IPS-11a (cell line): ENCODE data around the gene ZNF138.

Experiments used
- H3K4me3 ChIP-seq: one replicate; pipeline ENCODE4 v1.5.1; 2013; ENCODE audit warnings: low read depth, low read length, control low read depth

The ZNF138 gene

GRCh38 chr7:64874562-64875250 is 80.5 kb downstream of the ZNF138 start:
- H3K4me3 ChIP-seq = no peak overlapping the region

GRCh38 chr7:64875258-64875657 is 81.0 kb downstream of the ZNF138 start:
- no peak overlapping the region for H3K4me3 ChIP-seq

- H3K4me3 ChIP-seq = no peak overlapping the region
These were observed 81.6 kb downstream of the ZNF138 start for GRCh38 chr7:64875658-64876406.

- peak overlapping the region; percentile 33 for H3K4me3 ChIP-seq
These were observed 82.8 kb downstream of the ZNF138 start for GRCh38 chr7:64876792-64877713.

- H3K4me3 ChIP-seq = peak overlapping the region; percentile 33
These were observed 83.7 kb downstream of the ZNF138 start for GRCh38 chr7:64877714-64878610.

GRCh38 chr7:64878684-64879083 is 84.5 kb downstream of the ZNF138 start:
- no peak overlapping the region for H3K4me3 ChIP-seq

GRCh38 chr7:64879086-64879730 is 85.0 kb downstream of the ZNF138 start:
- H3K4me3 ChIP-seq = no peak overlapping the region

GRCh38 chr7:64879800-64880199 is 85.6 kb downstream of the ZNF138 start:
- H3K4me3 ChIP-seq = no peak overlapping the region

GRCh38 chr7:64880322-64881297 is 86.4 kb downstream of the ZNF138 start:
- no peak overlapping the region for H3K4me3 ChIP-seq

GRCh38 chr7:64881461-64882287 is 87.4 kb downstream of the ZNF138 start:
- H3K4me3 ChIP-seq = no peak overlapping the region

- H3K4me3 ChIP-seq = no peak overlapping the region
These were observed 88.3 kb downstream of the ZNF138 start for GRCh38 chr7:64882341-64883112.
